Measurements from ENCODE around the gene SLC6A6.

Gene SLC6A6

GRCh38 chr3:14472471-14473351 is 70.3 kb downstream of the SLC6A6 start:
- Histone ChIP-seq H3K79me2 (ENCODE audit: insufficient read depth, low read length) (no peaks in the 10 kb centered on the region), H3K4me3 (ENCODE audit: low read depth in 1 of 2, low read length in 2 of 2) (no peak overlapping the region), H3K27me3 (ENCODE audit: insufficient read depth, low read length, poor library complexity) (no peaks in the 10 kb centered on the region), H3K36me3 (ENCODE audit: insufficient read depth, low read length) (peaks cover 38% of the 10 kb centered on the region), H3K4me2 (ENCODE audit: insufficient read depth, low read length) (no peak overlapping the region), H4K20me1 (ENCODE audit: insufficient read depth, low read length) (peaks cover 5% of the 10 kb centered on the region; the same call in 1 of the 2 replicates), H3K4me1 (ENCODE audit: insufficient read depth, low read length) (no peaks in the 10 kb centered on the region), H3K9ac (ENCODE audit: low read depth, low read length) (no peak overlapping the region), H2AFZ (ENCODE audit: low read depth, low read length) (no peak overlapping the region), H3K9me3 (ENCODE audit: insufficient read depth, low read length, severe bottlenecking) (no peaks in the 10 kb centered on the region), H3K27ac (ENCODE audit: low read length) (no peak overlapping the region)
- ATAC-seq (ENCODE audit: insufficient read depth, low read depth): no peak
- no peak for DNase-seq
- TF ChIP-seq CTCF (IDR thresholded peaks at IDR 0.05; ENCODE audit: borderline replicate concordance, extremely low read depth, low read length, poor library complexity, severe bottlenecking): no peak
- TF ChIP-seq EZH2 (IDR thresholded peaks at IDR 0.05; ENCODE audit: borderline replicate concordance, low read depth, low read length, severe bottlenecking): no peak

- no peaks in the 10 kb centered on the region for H3K9me3 ChIP-seq (ENCODE audit: insufficient read depth, low read length, severe bottlenecking)
- peaks cover 42% of the 10 kb centered on the region for H3K36me3 ChIP-seq (ENCODE audit: insufficient read depth, low read length)
Observed at GRCh38 chr3:14473411-14473891, 71.0 kb downstream of the SLC6A6 start.

DNA sequence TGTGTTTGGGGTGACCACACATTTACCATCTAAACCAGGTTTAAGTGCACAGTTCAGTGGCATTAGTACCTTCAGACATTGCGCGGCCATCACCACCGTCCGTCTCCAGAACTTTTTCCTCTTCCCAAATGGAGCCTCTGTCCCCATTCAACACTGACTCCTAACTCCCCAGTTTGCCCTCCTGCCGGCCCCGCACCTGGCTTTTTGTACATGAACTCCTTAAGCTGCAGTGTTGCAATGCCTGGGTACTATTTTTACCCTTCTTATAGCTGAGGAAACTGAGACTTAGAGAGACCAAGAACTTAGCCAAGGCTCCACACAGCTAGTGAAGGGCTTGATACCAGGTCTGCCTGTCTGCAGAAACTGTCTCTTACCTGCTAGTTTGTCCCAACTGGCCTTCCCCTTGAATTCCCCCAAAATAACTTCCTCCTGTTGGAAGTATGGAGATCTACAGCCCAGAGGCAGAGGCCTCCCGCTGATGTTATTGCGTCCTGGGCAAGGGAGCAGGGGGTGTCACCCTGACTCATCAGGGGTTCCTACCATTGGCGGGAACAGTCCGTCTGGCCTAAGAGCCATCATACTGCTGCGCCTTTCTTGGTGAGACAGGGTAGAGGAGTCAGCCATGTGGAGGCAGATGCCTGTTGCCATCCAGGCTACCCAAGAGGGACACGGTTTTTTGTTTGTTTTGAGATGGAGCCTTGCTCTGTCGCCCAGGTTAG is 72.1 kb downstream of the SLC6A6 start:
- Histone ChIP-seq H4K20me1 (ENCODE audit: insufficient read depth, low read length) (no peaks in the 10 kb centered on the region), H3K4me3 (ENCODE audit: low read depth in 1 of 2, low read length in 2 of 2) (no peak overlapping the region), H3K27ac (ENCODE audit: low read length) (no peak overlapping the region), H3K79me2 (ENCODE audit: insufficient read depth, low read length) (no peaks in the 10 kb centered on the region), H3K27me3 (ENCODE audit: insufficient read depth, low read length, poor library complexity) (no peaks in the 10 kb centered on the region), H3K4me1 (ENCODE audit: insufficient read depth, low read length) (no peaks in the 10 kb centered on the region), H3K9ac (ENCODE audit: low read depth, low read length) (no peak overlapping the region), H3K9me3 (ENCODE audit: insufficient read depth, low read length, severe bottlenecking) (no peaks in the 10 kb centered on the region), H3K4me2 (ENCODE audit: insufficient read depth, low read length) (no peak overlapping the region), H2AFZ (ENCODE audit: low read depth, low read length) (no peak overlapping the region), H3K36me3 (ENCODE audit: insufficient read depth, low read length) (peaks cover 40% of the 10 kb centered on the region)
- TF ChIP-seq EZH2 (IDR thresholded peaks at IDR 0.05; ENCODE audit: borderline replicate concordance, low read depth, low read length, severe bottlenecking) (no peak), CTCF (IDR thresholded peaks at IDR 0.05; ENCODE audit: borderline replicate concordance, extremely low read depth, low read length, poor library complexity, severe bottlenecking) (no peak)
- no peak for DNase-seq
- ATAC-seq (ENCODE audit: insufficient read depth, low read depth): no peak

More at GRCh38 chr3:14473411-14473891, 71.0 kb downstream of the SLC6A6 start:
- H3K27me3 ChIP-seq (ENCODE audit: insufficient read depth, low read length, poor library complexity): no peaks in the 10 kb centered on the region
- ATAC-seq (ENCODE audit: insufficient read depth, low read depth): no peak
- H3K79me2 ChIP-seq (ENCODE audit: insufficient read depth, low read length): no peaks in the 10 kb centered on the region
- H3K4me3 ChIP-seq (ENCODE audit: low read depth in 1 of 2, low read length in 2 of 2): no peak overlapping the region
- H4K20me1 ChIP-seq (ENCODE audit: insufficient read depth, low read length): peaks cover 3% of the 10 kb centered on the region; the same call in 1 of the 2 replicates
- H3K9ac ChIP-seq (ENCODE audit: low read depth, low read length): no peak overlapping the region
- no peak for DNase-seq
- TF ChIP-seq CTCF (IDR thresholded peaks at IDR 0.05; ENCODE audit: borderline replicate concordance, extremely low read depth, low read length, poor library complexity, severe bottlenecking): no peak
- no peak for TF ChIP-seq EZH2 (IDR thresholded peaks at IDR 0.05; ENCODE audit: borderline replicate concordance, low read depth, low read length, severe bottlenecking)
- no peak overlapping the region for H3K27ac ChIP-seq (ENCODE audit: low read length)
- no peak overlapping the region for H3K4me2 ChIP-seq (ENCODE audit: insufficient read depth, low read length)
- H2AFZ ChIP-seq (ENCODE audit: low read depth, low read length): no peak overlapping the region
- no peaks in the 10 kb centered on the region for H3K4me1 ChIP-seq (ENCODE audit: insufficient read depth, low read length)
